Colonic mucosa (tissue), 4 donors: Measurements from ENCODE around the gene KCTD5. TPM values are rescaled to one million over a fixed set of nuclear protein-coding genes. Genes with fewer than 3 reads are reported as not detected.

Experiments
- DNase-seq: peaks from one replicate; pipeline ENCODE4 v3.0.0-alpha.2; 2020
- H3K27ac ChIP-seq: fragments of 200-600 bp; one replicate; pipeline ENCODE4 v1.8.0; 2021
- H3K27me3 ChIP-seq: fragments of 200-600 bp; one replicate; pipeline ENCODE4 v1.8.0; 2021
- H3K36me3 ChIP-seq: fragments of 200-600 bp; one replicate; pipeline ENCODE4 v1.8.0; 2021
- H3K4me1 ChIP-seq: fragments of 200-600 bp; one replicate; pipeline ENCODE4 v1.8.0; 2021; ENCODE audit warnings: mild to moderate bottlenecking
- H3K4me3 ChIP-seq: fragments of 200-600 bp; one replicate; pipeline ENCODE4 v1.8.0; 2021
- H3K9ac ChIP-seq, 2 donors: one replicate each; pipeline ENCODE4 v1.7.0; 2013; ENCODE audit warnings: control low read depth in 2 of 2, low read depth in 2 of 2, low read length in 2 of 2
- H3K9me3 ChIP-seq: fragments of 200-600 bp; one replicate; pipeline ENCODE4 v1.8.0; 2021
- CTCF ChIP-seq: fragments of 200-600 bp; IDR thresholded peaks from one replicate; pipeline ENCODE4 v1.8.0; 2022; ENCODE audit warnings: antibody characterized with exemption, mild to moderate bottlenecking
- intact Hi-C: fragments of 100-400 bp; cut with DNase I; formaldehyde crosslinking; loops from one replicate; pipeline ENCODE4 v1.14.1; 2022
- total RNA-seq, 2 donors: library from RNA; stranded (reverse); fragmentation: NEBNext Ultra II Directional in 1 of 2; extraction: Animal tissue kit (Norgen Biotek cat#: 25700) in 1 of 2; gene quantifications; one replicate each; pipeline ENCODE4 v1.2.1, GENCODE V29; 2021
- donor health status: healthy.
- donor health status: DM: no; HTN: no; CAD: no.
- donor health status: DM: no; HTN: no; CAD: no.

KCTD5 gene
- total RNA-seq, 2 donors from 2014 or later = 45.2 to 88.3 TPM

- Histone ChIP-seq H3K4me3 (no peak overlapping the region), H3K27me3 (peaks cover 4% of the 10 kb centered on the region), H3K9me3 (no peaks in the 10 kb centered on the region), H3K27ac (no peak overlapping the region), H3K36me3 (no peaks in the 10 kb centered on the region), H3K9ac (no peak overlapping the region), H3K4me1 (peaks cover 5% of the 10 kb centered on the region)
- DNase-seq = peak; percentile 60
- TF ChIP-seq CTCF = no peak
- intact Hi-C loops = no loop called here
These were observed 33.2 kb downstream of the KCTD5 start for GRCh38 chr16:2715519-2715918.

GRCh38 chr16:2715966-2716885, 33.9 kb downstream of the KCTD5 start:
- no peak for TF ChIP-seq CTCF
- Histone ChIP-seq H3K27ac (no peak overlapping the region), H3K9me3 (no peaks in the 10 kb centered on the region), H3K36me3 (no peaks in the 10 kb centered on the region), H3K9ac (no peak overlapping the region), H3K4me1 (peaks cover 5% of the 10 kb centered on the region), H3K27me3 (peaks cover 4% of the 10 kb centered on the region), H3K4me3 (no peak overlapping the region)
- DNase-seq = no peak
- intact Hi-C loops = no loop called here

GRCh38 chr16:2716948-2717347, 34.6 kb downstream of the KCTD5 start:
- no peaks in the 10 kb centered on the region for H3K36me3 ChIP-seq
- no peak overlapping the region for H3K27ac ChIP-seq
- no peak for TF ChIP-seq CTCF
- H3K9me3 ChIP-seq = no peaks in the 10 kb centered on the region
- peaks cover 4% of the 10 kb centered on the region for H3K27me3 ChIP-seq
- intact Hi-C loops = no loop called here
- no peak overlapping the region for H3K9ac ChIP-seq
- peaks cover 5% of the 10 kb centered on the region for H3K4me1 ChIP-seq
- DNase-seq = no peak
- H3K4me3 ChIP-seq = no peak overlapping the region

- H3K9me3 ChIP-seq = no peaks in the 10 kb centered on the region
- TF ChIP-seq CTCF = no peak
- peaks cover 4% of the 10 kb centered on the region for H3K27me3 ChIP-seq
- peaks cover 5% of the 10 kb centered on the region for H3K4me1 ChIP-seq
- no peak overlapping the region for H3K9ac ChIP-seq
- H3K36me3 ChIP-seq = no peaks in the 10 kb centered on the region
- H3K27ac ChIP-seq = no peak overlapping the region
- intact Hi-C loops = no loop called here
- no peak for DNase-seq
- no peak overlapping the region for H3K4me3 ChIP-seq
These were observed 35.3 kb downstream of the KCTD5 start for GRCh38 chr16:2717383-2718263.

GRCh38 chr16:2719328-2720063, 37.2 kb downstream of the KCTD5 start:
- Histone ChIP-seq H3K36me3 (no peaks in the 10 kb centered on the region), H3K4me3 (no peak overlapping the region), H3K4me1 (peaks cover 5% of the 10 kb centered on the region), H3K9me3 (no peaks in the 10 kb centered on the region), H3K9ac (peak overlapping the region in 1 of 2 donors; percentile 22), H3K27ac (no peak overlapping the region), H3K27me3 (peaks cover 4% of the 10 kb centered on the region)
- peak; percentile 77 for DNase-seq
- intact Hi-C loops = no loop called here
- TF ChIP-seq CTCF = no peak
